MM.1S (cell line): ENCODE measurements around the gene RANBP6.

ENCODE experiments used
- DNase-seq: peaks from one replicate; pipeline ENCODE4 v3.0.0-alpha.2; 2015
- H2AFZ ChIP-seq: fragments of 300-600 bp; sonication (generic); 2 replicates; pipeline ENCODE4 v1.6.0; 2016; ENCODE audit warnings: antibody characterized with exemption, low read length
- H3F3A ChIP-seq: fragments of 300-600 bp; sonication (generic); 2 replicates; pipeline ENCODE4 v1.6.1; 2016; ENCODE audit warnings: mild to moderate bottlenecking, antibody characterized with exemption, low read length, moderate library complexity, mixed read lengths; ENCODE audit not compliant: insufficient read depth
- H3K27ac ChIP-seq: fragments of 300-600 bp; sonication (generic); 2 replicates; pipeline ENCODE4 v1.5.1; 2016; ENCODE audit warnings: mild to moderate bottlenecking, low read length
- H3K27me3 ChIP-seq: fragments of 300-600 bp; sonication (generic); replicated peaks from 2 replicates; pipeline ENCODE4 v1.6.0; 2016; ENCODE audit warnings: low read length; ENCODE audit not compliant: insufficient read depth
- H3K36me3 ChIP-seq: fragments of 300-600 bp; sonication (generic); replicated peaks from 2 replicates; pipeline ENCODE4 v1.6.1; 2016; ENCODE audit warnings: mild to moderate bottlenecking, low read length, mixed read lengths; ENCODE audit not compliant: insufficient read depth
- H3K4me1 ChIP-seq: fragments of 300-600 bp; sonication (generic); 2 replicates; pipeline ENCODE4 v1.6.1; 2016; ENCODE audit warnings: low read length, mixed read lengths
- H3K4me2 ChIP-seq: fragments of 300-600 bp; sonication (generic); 2 replicates; pipeline ENCODE4 v1.6.0; 2016; ENCODE audit warnings: low read depth, low read length
- H3K4me3 ChIP-seq: fragments of 300-600 bp; sonication (generic); 2 replicates; pipeline ENCODE4 v1.5.1; 2016; ENCODE audit warnings: low read length, mixed read lengths
- H3K79me2 ChIP-seq: fragments of 300-600 bp; sonication (generic); 2 replicates; pipeline ENCODE4 v1.6.1; 2016; ENCODE audit warnings: mixed run types, low read length, mixed read lengths
- H3K9ac ChIP-seq: fragments of 300-600 bp; sonication (generic); 2 replicates; pipeline ENCODE4 v1.6.1; 2016; ENCODE audit warnings: low read length, mixed read lengths
- H3K9me2 ChIP-seq: fragments of 300-600 bp; sonication (generic); replicated peaks from 2 replicates; pipeline ENCODE4 v1.6.1; 2016; ENCODE audit warnings: mild to moderate bottlenecking, low read length, mixed read lengths; ENCODE audit not compliant: insufficient read depth
- H3K9me3 ChIP-seq: fragments of 300-600 bp; sonication (generic); replicated peaks from 2 replicates; pipeline ENCODE4 v1.6.1; 2016; ENCODE audit warnings: mild to moderate bottlenecking, low read length, mixed read lengths; ENCODE audit not compliant: insufficient read depth
- H4K20me1 ChIP-seq: fragments of 300-600 bp; sonication (generic); 2 replicates; pipeline ENCODE4 v1.6.1; 2016; ENCODE audit warnings: mild to moderate bottlenecking, low read length, moderate library complexity, mixed read lengths; ENCODE audit not compliant: insufficient read depth
- CTCF ChIP-seq: fragments of 300-600 bp; sonication (generic); IDR thresholded peaks from 2 replicates; pipeline ENCODE4 v1.5.1; 2016; ENCODE audit warnings: antibody characterized with exemption, low read length, mixed read lengths
- EZH2 ChIP-seq: fragments of 300-600 bp; sonication (generic); optimal IDR thresholded peaks from 2 replicates; pipeline ENCODE3; 2017; ENCODE audit warnings: low read depth, mild to moderate bottlenecking, antibody characterized with exemption, low read length, mixed read lengths
- EZH2phosphoT487 ChIP-seq: fragments of 300-600 bp; sonication (generic); IDR thresholded peaks from 2 replicates; pipeline ENCODE4 v1.6.1; 2018; ENCODE audit warnings: antibody characterized with exemption, low read length

Gene RANBP6

DNA sequence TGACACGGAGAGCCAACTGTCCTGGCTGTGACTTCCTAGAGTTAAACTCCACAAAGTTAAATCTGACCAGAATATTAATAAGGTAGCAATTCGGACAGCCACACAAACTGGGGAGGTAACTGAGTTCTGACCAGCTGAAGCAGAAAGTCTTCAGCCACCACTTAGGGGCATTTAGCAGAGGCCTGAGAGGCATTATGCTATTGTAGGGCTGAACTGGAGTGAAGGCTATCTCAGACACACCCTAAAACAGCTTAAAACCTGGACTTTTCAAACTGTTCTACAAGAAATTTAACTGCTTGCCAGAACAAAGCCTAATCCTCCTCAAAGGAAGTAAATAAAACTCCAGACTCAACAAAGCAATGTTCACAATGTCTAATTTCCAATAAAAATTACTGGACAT, 32.4 kb downstream of the RANBP6 start:
- H2AFZ ChIP-seq = no peak overlapping the region
- H3K4me3 ChIP-seq = no peak overlapping the region
- no peak overlapping the region for H3K27ac ChIP-seq
- no peak for DNase-seq
- H3K79me2 ChIP-seq = no peaks in the 10 kb centered on the region
- TF ChIP-seq CTCF = no peak
- TF ChIP-seq EZH2 = no peak
- TF ChIP-seq EZH2phosphoT487 = no peak
- H3F3A ChIP-seq = no peaks in the 10 kb centered on the region
- no peak overlapping the region for H3K9ac ChIP-seq
- H3K9me2 ChIP-seq = no peaks in the 10 kb centered on the region
- H3K4me2 ChIP-seq = no peak overlapping the region
- H3K27me3 ChIP-seq = no peaks in the 10 kb centered on the region
- H4K20me1 ChIP-seq = no peaks in the 10 kb centered on the region
- no peaks in the 10 kb centered on the region for H3K4me1 ChIP-seq
- H3K36me3 ChIP-seq = no peaks in the 10 kb centered on the region
- H3K9me3 ChIP-seq = no peaks in the 10 kb centered on the region

DNA sequence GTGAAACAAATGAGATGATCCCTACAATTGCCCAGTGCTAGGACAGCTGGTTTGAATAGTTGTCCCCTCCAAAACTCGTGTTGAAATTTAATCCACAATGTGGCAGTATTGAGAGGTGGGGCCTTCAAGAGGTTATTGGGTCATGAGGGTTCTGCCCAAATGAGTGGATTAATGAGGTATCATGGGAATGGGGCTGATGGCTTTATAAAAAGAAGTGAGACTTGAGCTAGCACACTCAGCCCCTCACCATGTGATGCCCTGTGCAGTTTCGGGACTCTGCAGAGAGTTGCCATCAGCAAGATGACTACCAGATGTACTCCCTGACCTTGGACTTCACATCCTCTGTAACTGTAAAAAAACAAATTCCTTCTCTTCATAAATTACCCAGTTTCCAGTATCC, 33.1 kb downstream of the RANBP6 start:
- Histone ChIP-seq H4K20me1 (no peaks in the 10 kb centered on the region), H3K27me3 (no peaks in the 10 kb centered on the region), H3K36me3 (no peaks in the 10 kb centered on the region), H3K27ac (no peak overlapping the region), H3K9ac (no peak overlapping the region), H3K4me2 (no peak overlapping the region), H3K4me3 (no peak overlapping the region), H3F3A (no peaks in the 10 kb centered on the region), H2AFZ (no peak overlapping the region), H3K9me3 (no peaks in the 10 kb centered on the region), H3K9me2 (no peaks in the 10 kb centered on the region), H3K79me2 (no peaks in the 10 kb centered on the region), H3K4me1 (no peaks in the 10 kb centered on the region)
- DNase-seq = no peak
- no peak for TF ChIP-seq CTCF
- no peak for TF ChIP-seq EZH2phosphoT487
- no peak for TF ChIP-seq EZH2

DNA sequence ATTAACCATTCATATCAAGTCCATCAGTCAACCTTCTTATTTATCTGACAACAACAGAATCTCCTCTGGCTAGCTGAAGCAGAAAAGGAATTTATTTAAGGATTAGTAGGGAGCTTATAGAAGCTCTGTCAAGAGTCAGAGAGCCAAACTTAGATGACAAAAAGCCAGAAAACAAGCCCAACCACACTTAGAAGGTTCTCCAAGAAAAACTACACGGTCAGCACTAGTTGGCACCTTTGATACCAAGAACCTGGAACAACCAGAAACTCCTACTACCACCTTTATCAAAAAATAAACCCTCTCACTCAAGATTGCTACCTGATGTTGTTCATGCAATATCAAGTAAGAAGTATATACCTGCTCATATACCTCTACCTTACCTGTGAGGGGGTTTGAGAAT, 36.9 kb downstream of the RANBP6 start:
- Histone ChIP-seq H3K9me3 (no peaks in the 10 kb centered on the region), H3K4me3 (no peak overlapping the region), H3K36me3 (no peaks in the 10 kb centered on the region), H3F3A (no peaks in the 10 kb centered on the region), H4K20me1 (no peaks in the 10 kb centered on the region), H3K9me2 (no peaks in the 10 kb centered on the region), H3K9ac (no peak overlapping the region), H3K27me3 (no peaks in the 10 kb centered on the region), H3K79me2 (no peaks in the 10 kb centered on the region), H3K27ac (no peak overlapping the region), H3K4me1 (no peaks in the 10 kb centered on the region), H2AFZ (no peak overlapping the region), H3K4me2 (no peak overlapping the region)
- DNase-seq = no peak
- TF ChIP-seq EZH2 = no peak
- no peak for TF ChIP-seq CTCF
- no peak for TF ChIP-seq EZH2phosphoT487
